ENCODE results near the gene LRRC73. TPM values are rescaled to one million over a fixed set of nuclear protein-coding genes. Genes with fewer than 3 reads are reported as not detected.

The LRRC73 gene
- total RNA-seq, 4 donors from 2014 or later = 1.2 to 1.5 TPM; not detected in 2

Small RNAs within 50 kb of the gene (small RNA-seq; reads per million reads assigned to genes)
- gene RF00426 (not detected), gene RNU6-1113P (not detected)

Other genes with a start within 250 kb of the LRRC73 start
- gene SLC22A7, start 212.1 kb downstream of the LRRC73 start, total RNA-seq = not detected
- gene CRIP3, start 201.5 kb downstream of the LRRC73 start, total RNA-seq = 1 to 10 TPM in 2 of 4 donors, not detected in 2; 1.5 to 2.7 TPM
- gene ZNF318, start 140.7 kb downstream of the LRRC73 start, total RNA-seq = 10 to 100 TPM in 3 of 4 donors, 1 to 10 TPM in 1; 3.8 to 38.0 (median 24.0) TPM
- 10 to 100 TPM in 2 of 4 donors, 1 to 10 TPM in 1, under 1 TPM in 1; 0.59 to 35.5 (median 10.7) TPM for gene ABCC10, start 82.8 kb downstream of the LRRC73 start, total RNA-seq
- 1 to 10 TPM in 2 of 4 donors, not detected in 2; 1.9 to 3.3 TPM for gene DLK2, start 54.8 kb downstream of the LRRC73 start, total RNA-seq
- 10 to 100 TPM; 12.8 to 40.8 (median 21.9) TPM for gene TJAP1, start 32.8 kb downstream of the LRRC73 start, total RNA-seq
- 100 to 1,000 TPM in 2 of 4 donors, 10 to 100 TPM in 2; 26.5 to 212 (median 92.7) TPM for gene YIPF3, start 6.6 kb upstream of the LRRC73 start, total RNA-seq
- 10 to 100 TPM; 15.9 to 39.5 (median 26.0) TPM for gene POLR1C, start 6.7 kb upstream of the LRRC73 start, total RNA-seq
- gene XPO5, start 65.7 kb upstream of the LRRC73 start, total RNA-seq = 10 to 100 TPM; 29.2 to 62.9 (median 40.8) TPM
- 10 to 100 TPM in 1 of 4 donors, 1 to 10 TPM in 3; 5.4 to 35.1 (median 8.8) TPM for gene POLH, start 65.8 kb upstream of the LRRC73 start, total RNA-seq
- 10 to 100 TPM; 17.9 to 67.6 (median 40.2) TPM for gene GTPBP2, start 118.9 kb upstream of the LRRC73 start, total RNA-seq
- 10 to 100 TPM; 12.3 to 44.3 (median 17.7) TPM for gene MAD2L1BP, start 125.5 kb upstream of the LRRC73 start, total RNA-seq
- gene RSPH9, start 134.7 kb upstream of the LRRC73 start, total RNA-seq = 1 to 10 TPM in 2 of 4 donors, not detected in 2; 1.9 to 2.0 TPM
- 10 to 100 TPM; 23.1 to 87.4 (median 36.4) TPM for gene MRPS18A, start 177.4 kb upstream of the LRRC73 start, total RNA-seq

Data from uterus (tissue), 4 donors.